Esophagus muscularis mucosa (tissue), 3 donors: ENCODE measurements around the gene S100A1.

ENCODE experiments used
- POLR2A ChIP-seq: fragments of 450-650 bp; IDR thresholded peaks from one replicate; pipeline ENCODE4 v1.6.1; 2017; ENCODE audit warnings: antibody characterized with exemption, moderate library complexity, mild to moderate bottlenecking, low read depth
- POLR2AphosphoS5 ChIP-seq, 2 donors: sonication (generic); formaldehyde crosslinking; IDR thresholded peaks; one replicate each; pipeline ENCODE4 v1.6.1; 2017; ENCODE audit warnings: antibody characterized with exemption in 2 of 2
- TF ChIP-seq, protein P1 (sequence below), 3 experiments: fragments of 200-600 bp in 2 of 3; fragments of 450-650 bp in 1 of 3; sonication (generic) in 2 of 3; IDR thresholded peaks; one replicate each; pipeline ENCODE4 v1.5.1; 2017 to 2019; ENCODE audit warnings: antibody characterized with exemption in 3 of 3, mild to moderate bottlenecking in 2 of 3, moderate library complexity in 1 of 3

DNA sequence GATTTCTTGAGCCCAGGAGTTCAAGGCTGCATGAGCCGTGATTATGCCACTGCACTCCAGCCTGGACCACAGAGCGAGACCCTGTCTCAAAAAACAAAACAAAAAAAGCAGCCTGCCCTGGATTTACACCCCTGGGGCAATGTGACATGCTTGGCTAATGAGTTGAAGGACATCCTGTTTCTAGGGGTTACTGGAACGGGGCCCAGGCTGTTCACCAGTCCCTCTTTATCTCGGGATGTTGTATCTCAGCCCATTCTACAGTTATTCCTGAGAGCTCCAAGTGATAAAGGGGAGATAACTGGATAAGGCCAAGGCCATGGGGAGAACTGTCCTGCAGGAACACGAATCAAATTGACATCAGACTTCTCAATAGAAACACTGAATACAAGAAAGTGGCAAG lies 40.9 kb upstream of the S100A1 start:
- no peak for TF ChIP-seq POLR2A
- TF ChIP-seq, protein P1, sequence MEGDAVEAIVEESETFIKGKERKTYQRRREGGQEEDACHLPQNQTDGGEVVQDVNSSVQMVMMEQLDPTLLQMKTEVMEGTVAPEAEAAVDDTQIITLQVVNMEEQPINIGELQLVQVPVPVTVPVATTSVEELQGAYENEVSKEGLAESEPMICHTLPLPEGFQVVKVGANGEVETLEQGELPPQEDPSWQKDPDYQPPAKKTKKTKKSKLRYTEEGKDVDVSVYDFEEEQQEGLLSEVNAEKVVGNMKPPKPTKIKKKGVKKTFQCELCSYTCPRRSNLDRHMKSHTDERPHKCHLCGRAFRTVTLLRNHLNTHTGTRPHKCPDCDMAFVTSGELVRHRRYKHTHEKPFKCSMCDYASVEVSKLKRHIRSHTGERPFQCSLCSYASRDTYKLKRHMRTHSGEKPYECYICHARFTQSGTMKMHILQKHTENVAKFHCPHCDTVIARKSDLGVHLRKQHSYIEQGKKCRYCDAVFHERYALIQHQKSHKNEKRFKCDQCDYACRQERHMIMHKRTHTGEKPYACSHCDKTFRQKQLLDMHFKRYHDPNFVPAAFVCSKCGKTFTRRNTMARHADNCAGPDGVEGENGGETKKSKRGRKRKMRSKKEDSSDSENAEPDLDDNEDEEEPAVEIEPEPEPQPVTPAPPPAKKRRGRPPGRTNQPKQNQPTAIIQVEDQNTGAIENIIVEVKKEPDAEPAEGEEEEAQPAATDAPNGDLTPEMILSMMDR (IDR thresholded peaks at IDR 0.05) = no peak
- TF ChIP-seq POLR2AphosphoS5 (IDR thresholded peaks at IDR 0.05) = no peak
